HG03097 (cell line): ENCODE measurements around the gene SYT17.

Experiments used
- ATAC-seq: cut with Tn5 transposase; IDR thresholded peaks from one replicate; pipeline ENCODE4 v1.9.1; 2021; ENCODE audit not compliant: unreplicated experiment, low FRiP score

SYT17 gene

DNA sequence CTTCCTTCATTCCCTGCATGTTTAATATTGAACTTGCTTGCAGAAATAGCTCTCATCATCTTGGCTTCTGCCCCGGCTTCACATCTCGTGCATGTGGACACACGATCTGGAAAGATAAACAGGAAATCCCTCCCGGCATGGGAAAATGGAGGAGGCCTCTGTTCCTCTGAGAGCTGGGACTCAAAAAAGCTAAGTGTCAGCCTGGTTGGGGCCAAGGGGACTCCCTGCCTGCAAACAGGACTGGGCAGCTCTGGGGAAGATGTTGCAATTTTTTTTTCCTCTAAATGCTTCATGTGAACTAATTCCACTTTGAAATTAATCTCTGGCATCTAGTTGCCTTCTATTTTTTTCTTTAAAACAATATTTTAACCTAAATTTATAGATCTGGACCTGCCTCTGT is 29.4 kb upstream of the SYT17 start:
- ATAC-seq: no peak

DNA sequence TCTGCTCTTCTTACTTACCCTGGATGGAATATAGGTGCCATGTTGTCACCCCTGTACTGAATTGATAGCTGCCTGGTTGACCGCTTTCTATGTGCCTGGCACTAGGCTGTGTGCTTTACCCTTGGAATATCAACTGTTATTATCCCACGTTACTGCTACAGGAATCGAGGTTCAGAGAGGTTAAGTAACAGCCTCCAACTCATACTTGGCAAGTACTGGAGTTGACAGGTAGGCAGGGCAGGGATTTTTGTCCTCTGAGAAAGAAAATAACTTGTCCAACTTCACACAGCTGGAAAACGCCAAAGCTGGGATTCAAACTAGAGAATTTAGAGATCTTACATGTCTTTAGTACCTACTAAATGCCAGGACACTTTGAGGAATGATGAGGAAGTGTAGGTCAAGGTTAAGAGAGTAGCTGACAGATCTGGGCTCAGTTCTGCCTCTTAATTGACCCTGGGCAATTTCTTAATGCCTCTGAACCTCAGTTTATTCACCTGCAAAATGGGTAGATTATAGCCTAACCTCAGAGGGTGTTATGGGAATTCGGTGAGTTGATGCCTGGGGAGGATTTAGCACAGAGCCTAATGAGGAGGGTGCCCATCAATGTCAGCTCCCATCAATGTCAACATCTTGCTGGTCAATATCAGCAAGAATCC is 28.5 kb upstream of the SYT17 start:
- ATAC-seq: no peak

DNA sequence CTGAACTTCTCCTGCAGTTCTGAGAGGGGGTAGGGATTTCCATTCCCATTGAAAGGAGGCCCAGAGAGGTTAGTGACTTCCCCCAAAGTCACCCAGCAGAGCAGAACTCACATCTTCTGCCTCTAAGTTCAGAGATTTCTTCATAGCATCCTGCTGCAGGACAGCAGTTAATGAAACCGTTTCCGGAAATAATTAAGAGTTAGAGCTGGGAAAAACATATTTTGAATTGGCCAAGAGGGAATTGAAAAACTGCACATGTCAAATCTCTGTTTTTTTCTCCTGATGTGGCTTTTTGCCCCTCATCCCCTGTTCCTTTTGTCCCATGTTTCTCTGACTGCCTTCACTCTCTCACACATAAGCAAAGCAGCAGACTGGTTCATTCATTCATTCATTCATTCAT is 27.6 kb upstream of the SYT17 start:
- ATAC-seq: no peak

DNA sequence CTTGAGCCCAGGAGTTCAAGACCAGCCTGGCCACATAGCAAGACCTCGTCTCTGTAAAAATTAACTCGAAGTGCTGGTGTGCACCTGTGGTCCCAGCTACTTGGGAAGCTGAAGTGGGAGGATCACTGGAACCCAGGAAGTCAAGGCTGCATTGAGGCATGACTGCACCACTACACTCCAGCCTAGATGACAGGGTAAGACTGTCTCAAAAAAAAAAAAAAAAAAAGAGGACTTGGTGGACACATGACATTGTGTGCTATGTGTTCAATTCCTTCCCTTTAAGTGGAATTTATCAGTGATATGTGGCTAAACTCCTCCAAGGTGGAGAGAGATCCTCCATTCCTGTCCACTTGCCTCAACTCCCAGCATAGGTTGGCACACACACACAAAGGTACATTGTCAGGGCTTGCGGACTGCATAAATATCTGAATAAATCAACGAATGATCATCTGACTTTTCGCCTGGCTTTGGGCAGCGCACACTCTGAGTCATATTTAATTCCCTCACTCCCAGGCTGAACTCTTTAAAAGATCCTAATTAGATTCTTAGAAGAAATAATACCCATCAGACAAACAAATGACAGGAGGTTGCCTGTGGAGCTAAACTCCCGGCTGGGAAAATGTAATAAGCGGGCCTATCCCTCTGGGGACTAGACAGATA is 25.0 kb upstream of the SYT17 start:
- ATAC-seq: no peak

DNA sequence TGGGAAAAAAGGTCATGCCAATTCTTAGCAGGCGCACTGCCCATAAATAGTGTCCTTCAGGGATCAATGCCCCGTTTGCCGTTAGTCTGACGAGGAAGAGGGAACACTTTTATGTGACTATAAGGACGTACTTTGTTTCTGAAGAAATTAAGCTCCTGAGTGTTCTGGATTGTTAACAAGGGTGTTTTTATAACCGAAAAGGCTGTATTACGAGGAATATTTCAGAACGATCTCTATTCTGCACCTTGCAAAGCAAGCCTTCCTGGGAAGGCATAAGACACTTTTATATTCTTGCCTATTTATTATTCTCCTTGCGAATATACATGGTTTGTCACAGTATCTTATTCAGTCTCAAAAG is 24.5 kb upstream of the SYT17 start:
- ATAC-seq: no peak

DNA sequence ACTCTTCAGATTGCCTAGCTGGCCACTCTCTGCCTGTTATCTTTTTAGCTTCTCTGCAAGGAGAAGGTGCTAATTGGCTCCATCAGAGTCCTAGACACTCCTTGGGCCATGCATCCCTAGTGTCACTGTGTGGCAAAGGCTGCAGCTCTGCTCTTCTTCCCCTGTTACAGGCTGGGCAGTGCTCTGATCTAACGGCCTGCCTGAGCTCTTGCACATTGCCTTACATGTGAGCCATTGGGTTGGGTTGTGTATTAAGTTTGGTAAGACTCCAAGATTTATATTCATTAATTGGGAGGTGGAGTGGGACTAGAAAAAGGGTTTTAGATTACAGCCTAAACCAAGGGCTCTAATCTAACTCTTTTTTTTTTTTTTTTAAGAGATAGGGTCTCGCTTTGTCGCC is 23.0 kb upstream of the SYT17 start:
- no peak for ATAC-seq

DNA sequence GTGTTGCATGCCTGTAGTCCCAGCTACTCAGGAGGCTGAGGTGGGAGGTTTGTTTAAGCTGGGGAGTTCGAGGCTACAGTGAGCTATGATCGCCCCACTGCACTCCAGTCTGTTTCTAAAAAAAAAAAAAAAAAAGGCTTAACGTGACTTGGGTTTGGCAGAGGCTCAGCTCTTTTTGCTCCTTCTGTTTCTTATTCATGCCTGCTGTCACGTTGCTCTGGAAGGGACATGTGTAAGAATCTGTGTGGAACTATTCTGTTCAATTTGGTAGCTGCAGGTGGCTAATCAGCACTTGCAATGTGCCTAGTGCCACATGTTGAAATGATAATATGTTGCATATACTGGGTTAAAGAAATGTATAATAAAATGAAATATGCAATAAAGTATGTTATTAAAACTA is 20.9 kb upstream of the SYT17 start:
- ATAC-seq: no peak

DNA sequence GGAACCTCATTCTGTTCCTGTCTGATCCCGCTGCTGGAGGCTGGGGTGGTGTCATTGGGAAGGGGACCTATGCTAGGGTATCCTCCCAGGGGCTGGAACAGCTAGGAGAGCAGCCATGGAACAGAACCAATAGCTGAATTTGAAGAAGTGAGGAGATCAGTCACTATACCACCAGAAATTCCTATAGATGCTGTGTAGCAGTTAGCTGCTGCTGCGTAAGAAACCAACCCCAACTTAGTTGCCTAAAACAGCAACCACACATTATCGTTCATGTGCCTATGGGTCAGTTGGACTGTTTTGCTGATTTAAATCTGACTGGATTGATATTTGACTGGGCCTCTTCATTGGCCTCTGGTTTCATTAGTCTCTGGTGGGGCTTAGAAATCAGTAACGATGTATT is 20.4 kb upstream of the SYT17 start:
- no peak for ATAC-seq

DNA sequence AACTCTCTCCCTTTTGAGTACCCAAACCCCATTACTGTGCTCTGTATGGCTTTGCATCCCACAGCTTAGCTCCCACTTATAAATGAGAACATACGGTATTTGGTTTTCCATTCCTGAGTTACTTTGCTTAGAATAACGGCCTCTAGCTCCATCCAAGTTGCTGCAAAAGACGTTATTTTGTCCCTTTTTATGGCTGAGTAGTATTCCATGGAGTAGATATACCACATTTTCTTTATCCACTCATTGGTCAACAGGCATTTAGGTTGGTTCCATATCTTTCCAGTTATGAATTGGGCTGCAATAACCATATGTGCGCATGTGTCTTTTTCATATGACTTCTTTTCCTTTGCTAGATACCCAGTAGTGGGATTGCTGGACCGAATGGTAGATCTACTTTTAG is 19.9 kb upstream of the SYT17 start:
- no peak for ATAC-seq

DNA sequence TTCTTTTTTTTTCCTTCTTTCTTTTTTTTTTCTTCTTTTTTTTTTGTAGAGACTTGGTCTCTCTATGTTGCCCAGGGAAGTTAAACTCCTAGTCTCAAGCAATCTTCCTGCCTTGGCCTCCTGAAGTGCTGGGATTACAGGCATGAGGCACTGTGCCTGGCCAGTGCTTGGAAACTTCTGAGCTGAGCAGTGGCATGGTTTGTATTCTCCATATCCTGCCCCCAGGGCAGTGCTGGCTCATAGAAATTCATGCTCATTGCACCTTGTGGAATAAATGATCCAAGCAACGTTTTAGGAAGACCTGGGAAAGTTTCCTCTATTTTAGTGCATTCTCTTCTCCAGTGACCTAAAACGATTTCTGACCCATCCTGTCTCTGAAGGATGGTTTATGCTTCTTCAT is 16.7 kb upstream of the SYT17 start:
- ATAC-seq: no peak

DNA sequence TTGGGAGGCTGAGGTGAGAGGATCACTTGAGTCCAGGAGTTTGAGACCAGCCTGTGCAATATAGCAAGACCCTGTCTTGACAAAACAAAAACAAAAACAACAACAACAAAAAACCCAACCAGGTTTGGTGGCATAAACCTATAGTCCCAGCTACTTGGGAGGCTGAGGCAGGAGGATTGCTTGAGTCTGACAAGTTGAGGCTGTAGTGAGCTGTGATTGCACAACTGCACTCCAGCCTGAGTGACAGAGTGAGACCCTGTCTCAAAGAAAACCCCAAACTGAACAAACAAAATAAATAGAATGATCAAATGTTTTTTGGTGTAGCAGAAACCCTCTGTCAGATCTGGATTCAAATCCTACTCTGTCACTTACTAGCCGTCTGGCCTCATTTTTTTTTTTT is 16.0 kb upstream of the SYT17 start:
- ATAC-seq: no peak

DNA sequence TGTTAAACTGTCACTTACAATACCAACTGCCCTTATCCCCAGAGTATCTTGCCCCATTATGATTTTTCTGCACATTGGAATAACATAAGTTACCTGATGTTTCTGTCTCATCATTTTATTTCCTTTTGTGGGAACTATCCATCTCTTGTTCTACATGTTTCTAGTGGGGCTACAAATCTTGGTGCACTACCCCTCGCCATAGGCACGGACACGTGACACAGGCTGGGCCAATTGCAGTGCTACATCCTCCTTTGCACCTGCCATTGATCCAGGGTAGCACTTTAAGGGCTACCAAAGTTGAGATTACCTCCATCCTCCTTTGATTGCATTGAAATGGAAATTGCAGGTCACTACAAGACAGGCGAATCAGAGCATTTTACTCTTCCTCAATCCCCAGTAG is 14.2 kb upstream of the SYT17 start:
- no peak for ATAC-seq

DNA sequence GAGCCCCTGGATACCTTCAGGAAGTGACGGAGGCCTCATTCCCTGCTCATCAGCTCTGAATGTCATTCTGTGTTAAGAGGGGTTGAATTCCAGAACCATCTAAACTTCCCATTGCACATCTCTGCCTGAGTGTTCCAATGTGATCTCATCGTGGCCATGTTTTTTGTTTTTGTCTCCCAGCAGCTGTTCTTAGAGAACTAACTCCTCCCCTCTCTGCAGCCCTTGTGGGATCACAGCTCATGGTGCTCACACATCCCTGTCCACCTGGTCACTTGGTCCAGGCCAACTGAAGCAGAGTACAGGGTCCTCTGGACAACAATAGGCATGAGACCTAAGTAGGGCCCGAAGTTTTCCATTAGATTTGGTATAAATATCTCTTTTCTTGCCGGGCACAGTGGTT is 6.0 kb upstream of the SYT17 start:
- ATAC-seq: no peak

DNA sequence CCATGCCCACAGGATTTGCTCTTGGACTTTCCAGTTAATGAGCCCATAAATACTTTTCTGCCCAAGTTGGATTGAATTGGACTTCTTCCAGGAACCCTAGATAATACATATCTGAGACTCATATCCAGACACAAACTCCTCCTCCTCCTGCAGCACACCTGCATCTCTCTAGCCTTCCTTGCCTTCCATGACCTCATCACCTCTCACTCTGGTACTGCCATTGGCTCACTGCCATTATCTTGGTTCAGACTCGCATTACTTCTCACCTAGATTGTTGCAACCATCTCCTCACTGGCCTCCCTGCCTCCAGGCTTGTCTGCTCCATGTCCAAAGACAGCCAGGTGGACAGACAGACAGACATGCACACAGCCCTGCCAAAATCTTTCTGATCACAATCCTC is 4.8 kb upstream of the SYT17 start:
- no peak for ATAC-seq

DNA sequence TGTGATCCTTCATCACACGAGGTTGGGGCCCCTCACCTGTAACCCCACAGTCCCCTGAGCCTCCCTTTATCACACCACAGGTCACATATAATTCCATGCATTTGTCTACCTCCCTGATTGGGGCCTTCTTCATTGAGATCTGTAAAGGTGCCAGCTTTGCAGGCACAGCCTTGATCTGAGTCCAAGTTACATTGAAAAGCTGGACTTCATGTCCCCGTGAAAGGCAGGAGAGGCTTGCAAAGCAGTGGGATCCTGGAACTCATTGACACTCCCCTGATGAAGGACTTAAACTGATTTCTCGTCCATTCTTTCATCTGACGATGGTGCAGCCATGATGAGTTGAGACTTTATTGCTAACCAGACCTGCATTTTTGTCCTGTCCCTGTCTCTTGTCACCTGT is 3.8 kb upstream of the SYT17 start:
- no peak for ATAC-seq

DNA sequence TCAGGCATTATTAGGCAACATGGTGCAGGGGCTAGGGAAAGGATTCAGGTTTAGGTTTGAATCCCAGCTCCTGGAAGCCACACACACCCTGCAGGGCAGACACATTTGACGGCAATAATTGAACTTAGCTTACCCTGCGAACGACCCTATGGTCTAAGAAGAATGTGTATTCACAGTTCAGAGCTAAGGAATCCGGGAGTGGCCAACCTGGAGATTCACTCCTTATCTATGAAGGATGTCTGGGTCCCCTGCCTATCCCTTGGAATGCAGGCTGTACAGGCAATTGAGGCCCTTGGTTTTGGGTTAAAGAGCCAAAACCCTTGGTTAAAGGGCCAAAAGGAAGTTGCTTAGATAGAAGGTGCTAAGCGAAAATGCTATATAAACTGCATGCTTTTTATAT is 2.9 kb upstream of the SYT17 start:
- ATAC-seq: no peak

DNA sequence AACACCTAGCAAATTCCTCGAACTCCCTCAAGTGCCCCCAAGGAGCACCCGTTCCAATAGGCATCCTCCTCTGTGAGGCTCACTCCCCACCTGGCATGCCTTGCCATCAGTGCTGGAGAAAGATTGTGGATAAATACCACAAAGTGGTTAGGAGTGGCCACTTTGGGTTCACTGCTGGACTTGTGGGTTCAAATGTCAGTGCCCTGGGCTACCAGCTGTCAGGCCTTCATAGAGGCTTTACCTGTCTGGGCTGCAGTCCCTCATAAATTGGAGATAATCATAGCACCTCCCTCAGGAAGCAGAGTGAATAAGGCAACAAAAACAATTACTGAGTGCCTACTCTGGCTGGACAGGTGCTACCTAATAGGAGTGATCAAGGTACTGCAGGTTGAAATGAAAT is 1.5 kb upstream of the SYT17 start:
- ATAC-seq: no peak

DNA sequence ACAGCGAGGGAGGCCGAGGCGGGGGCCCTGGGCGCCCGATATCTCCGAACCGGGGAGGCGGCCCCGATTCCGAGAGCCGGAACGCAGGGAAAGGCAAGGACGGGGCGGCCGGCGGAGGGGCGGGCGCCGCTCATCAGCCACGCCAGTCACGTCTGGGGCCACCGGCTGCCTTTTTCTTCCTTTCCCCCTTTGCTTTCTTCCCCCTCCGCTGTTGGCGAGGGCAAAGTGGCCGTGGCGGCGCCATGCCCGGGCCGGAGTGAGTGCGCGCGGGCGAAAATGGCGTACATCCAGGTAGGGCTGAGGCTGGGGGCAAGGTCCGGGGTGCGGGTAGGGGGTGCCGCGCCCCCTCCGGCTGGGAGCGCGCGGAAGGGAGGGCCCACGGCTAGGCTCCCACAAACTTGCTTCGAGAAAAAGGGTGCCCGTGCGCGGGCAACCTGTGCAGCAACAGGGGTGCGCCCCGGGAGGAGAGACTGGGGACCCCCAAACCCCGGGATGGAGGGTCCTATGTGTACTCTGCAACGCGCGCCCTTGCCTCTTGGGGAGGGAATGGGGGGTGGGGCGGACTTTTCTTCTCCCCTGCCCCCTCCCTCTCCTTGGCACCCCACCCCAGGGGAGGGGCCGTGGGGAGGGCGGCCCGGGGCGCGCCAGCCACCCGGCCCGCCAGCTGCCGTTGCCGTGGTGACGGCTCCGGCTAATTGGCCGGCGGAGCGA is 486 bp downstream of the SYT17 start:
- no peak for ATAC-seq

DNA sequence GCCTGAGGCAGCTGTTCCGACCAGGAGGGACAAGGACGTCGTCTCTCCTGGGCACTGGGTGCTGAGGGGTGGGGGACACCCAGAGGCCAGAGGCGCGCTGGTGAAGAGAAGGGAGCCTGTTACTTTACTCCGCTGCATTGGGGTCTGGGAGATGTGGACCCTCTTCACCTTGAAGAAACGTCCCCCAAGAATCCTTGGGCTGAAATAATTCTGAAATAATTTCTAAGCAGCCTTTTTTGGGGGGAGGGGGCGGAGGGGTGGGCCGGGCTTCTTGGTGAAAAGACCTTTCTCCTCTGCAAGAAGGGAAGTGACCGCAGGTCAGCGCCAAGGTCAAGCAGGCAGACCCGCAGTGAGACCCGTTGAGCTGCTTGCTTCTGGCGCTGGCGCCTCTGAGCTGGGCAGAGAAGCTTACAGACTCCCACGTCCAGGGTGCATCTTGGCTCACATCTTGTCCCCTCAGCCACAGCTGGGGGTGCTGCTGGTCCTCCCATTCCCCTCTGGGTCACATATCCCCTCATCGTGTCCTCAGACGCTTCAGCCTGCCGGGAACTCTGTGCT is 1.1 kb downstream of the SYT17 start:
- ATAC-seq: no peak

DNA sequence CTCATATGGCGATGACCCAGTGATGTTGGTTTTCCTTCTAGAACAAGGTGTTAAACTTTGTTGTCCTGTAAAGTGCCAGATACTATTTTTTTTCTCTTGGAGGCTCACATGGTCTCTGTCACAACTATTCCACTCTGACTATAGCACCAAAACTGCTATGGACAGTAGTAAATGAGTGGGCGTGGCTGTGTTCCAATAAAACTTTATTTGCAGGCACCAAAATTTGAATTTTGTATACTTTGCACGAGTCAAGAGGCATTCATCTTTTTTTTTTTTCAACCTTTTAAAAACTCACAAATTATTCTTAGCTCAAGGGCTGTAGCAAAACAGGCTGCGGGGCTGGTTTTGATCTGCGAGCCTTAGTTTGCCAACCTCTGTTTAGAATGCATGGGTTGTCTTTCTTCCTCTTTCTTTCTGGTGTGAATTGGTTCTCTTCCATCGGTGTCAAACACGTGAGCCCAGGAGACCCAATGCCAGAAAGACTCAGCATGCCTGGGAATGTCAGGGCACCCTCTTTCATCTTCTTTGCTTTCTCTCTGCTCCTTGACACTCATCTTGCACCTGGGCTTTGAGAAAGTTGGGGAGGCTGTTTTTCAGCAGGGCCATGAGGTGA is 2.1 kb downstream of the SYT17 start:
- ATAC-seq: no peak

DNA sequence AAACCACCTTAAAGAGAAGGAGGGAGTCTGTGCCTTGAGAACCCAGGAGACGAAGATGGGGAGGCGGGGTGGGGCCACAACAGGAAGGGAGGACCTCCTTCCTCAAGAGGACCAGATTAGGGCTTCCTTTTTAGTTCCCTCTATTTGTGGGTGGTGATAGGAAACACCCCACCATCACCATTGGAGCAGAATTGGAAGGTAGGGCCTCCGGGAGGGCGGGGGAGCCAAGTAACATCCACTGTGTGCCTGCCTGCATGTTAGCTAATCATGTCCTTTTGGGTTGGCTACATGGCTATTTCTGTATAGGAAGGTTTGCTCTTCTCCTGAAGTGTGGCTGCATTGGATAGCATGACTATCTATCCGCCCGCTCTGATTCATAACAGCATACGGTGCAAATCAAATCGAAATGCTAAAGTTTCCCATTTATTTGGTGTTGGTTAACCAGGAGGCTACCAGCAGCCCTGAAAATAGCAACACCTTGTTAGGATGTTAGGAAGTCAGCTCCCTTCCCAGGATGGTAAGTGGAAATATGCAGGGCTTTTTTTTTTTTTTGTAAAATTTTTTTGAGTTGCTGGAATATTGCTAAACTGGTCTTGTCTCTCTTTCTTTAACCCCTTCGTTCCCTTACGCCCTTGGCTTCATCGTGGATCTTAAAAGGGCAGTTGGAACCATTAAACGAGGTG is 4.2 kb downstream of the SYT17 start:
- ATAC-seq: no peak
